Adrenal gland (tissue), 5 donors: ENCODE measurements around the gene OSBPL10.

Experiments
- POLR2A ChIP-seq, 2 donors: fragments of 450-650 bp; IDR thresholded peaks; one replicate each; pipeline ENCODE4 v1.6.1; 2017; ENCODE audit warnings: antibody characterized with exemption in 2 of 2, mild to moderate bottlenecking in 2 of 2, moderate library complexity in 1 of 2
- TF ChIP-seq, protein P1 (sequence below), 6 experiments: fragments of 450-650 bp in 4 of 6; fragments of 200-600 bp in 2 of 6; sonication (generic) in 1 of 6; IDR thresholded peaks; 1 replicate in 5 of 6; 2 replicates in 1 of 6; pipeline versions ENCODE4 v1.5.1 to v1.8.0; 2016 to 2021; ENCODE audit warnings: antibody characterized with exemption in 6 of 6, mild to moderate bottlenecking in 2 of 6, moderate library complexity in 1 of 6
- donor health status: DM: no; HTN: no; CAD: no.

DNA sequence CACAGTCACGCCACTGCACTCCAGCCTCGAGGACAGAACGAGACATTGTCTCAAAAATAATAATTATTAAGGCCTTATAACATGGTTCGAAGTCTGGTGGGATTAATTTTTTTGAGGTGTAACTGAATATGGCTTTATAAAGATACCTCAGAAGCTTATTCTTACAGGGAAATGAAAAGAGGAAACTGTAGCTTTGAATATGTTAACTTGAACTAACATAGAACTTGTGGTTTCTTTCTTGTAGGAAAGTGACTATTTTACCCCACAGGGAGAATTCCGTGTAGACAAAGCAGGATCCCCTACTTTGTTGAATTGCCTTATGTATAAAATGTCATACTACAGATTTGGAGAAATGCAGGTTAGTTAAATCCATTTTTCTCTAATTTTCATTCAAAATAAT, 352.0 kb downstream of the OSBPL10 start:
- TF ChIP-seq POLR2A (IDR thresholded peaks at IDR 0.05) = no peak
- TF ChIP-seq, protein P1, sequence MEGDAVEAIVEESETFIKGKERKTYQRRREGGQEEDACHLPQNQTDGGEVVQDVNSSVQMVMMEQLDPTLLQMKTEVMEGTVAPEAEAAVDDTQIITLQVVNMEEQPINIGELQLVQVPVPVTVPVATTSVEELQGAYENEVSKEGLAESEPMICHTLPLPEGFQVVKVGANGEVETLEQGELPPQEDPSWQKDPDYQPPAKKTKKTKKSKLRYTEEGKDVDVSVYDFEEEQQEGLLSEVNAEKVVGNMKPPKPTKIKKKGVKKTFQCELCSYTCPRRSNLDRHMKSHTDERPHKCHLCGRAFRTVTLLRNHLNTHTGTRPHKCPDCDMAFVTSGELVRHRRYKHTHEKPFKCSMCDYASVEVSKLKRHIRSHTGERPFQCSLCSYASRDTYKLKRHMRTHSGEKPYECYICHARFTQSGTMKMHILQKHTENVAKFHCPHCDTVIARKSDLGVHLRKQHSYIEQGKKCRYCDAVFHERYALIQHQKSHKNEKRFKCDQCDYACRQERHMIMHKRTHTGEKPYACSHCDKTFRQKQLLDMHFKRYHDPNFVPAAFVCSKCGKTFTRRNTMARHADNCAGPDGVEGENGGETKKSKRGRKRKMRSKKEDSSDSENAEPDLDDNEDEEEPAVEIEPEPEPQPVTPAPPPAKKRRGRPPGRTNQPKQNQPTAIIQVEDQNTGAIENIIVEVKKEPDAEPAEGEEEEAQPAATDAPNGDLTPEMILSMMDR (IDR thresholded peaks at IDR 0.05) = no peak
